Cerebellar nuclear complex (tissue), 1 donor: Measurements from ENCODE around the gene ABCA8.
A peak's percentile ranks its signal among the peaks of the same experiment; 100 is the strongest.
"Not testable (repeated sequence)": the region's sequence is repeated elsewhere in the genome, so short reads cannot be mapped to it uniquely, and the experiment has no call there.

Experiments used
- DNase-seq, 2 experiments: peaks; one replicate each; lab custom pipeline; 2025; lab: John Stamatoyannopoulos, UW

The ABCA8 gene, protein sequence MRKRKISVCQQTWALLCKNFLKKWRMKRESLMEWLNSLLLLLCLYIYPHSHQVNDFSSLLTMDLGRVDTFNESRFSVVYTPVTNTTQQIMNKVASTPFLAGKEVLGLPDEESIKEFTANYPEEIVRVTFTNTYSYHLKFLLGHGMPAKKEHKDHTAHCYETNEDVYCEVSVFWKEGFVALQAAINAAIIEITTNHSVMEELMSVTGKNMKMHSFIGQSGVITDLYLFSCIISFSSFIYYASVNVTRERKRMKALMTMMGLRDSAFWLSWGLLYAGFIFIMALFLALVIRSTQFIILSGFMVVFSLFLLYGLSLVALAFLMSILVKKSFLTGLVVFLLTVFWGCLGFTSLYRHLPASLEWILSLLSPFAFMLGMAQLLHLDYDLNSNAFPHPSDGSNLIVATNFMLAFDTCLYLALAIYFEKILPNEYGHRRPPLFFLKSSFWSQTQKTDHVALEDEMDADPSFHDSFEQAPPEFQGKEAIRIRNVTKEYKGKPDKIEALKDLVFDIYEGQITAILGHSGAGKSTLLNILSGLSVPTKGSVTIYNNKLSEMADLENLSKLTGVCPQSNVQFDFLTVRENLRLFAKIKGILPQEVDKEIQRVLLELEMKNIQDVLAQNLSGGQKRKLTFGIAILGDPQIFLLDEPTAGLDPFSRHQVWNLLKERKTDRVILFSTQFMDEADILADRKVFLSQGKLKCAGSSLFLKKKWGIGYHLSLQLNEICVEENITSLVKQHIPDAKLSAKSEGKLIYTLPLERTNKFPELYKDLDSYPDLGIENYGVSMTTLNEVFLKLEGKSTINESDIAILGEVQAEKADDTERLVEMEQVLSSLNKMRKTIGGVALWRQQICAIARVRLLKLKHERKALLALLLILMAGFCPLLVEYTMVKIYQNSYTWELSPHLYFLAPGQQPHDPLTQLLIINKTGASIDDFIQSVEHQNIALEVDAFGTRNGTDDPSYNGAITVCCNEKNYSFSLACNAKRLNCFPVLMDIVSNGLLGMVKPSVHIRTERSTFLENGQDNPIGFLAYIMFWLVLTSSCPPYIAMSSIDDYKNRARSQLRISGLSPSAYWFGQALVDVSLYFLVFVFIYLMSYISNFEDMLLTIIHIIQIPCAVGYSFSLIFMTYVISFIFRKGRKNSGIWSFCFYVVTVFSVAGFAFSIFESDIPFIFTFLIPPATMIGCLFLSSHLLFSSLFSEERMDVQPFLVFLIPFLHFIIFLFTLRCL (N-terminal part only)

DNA sequence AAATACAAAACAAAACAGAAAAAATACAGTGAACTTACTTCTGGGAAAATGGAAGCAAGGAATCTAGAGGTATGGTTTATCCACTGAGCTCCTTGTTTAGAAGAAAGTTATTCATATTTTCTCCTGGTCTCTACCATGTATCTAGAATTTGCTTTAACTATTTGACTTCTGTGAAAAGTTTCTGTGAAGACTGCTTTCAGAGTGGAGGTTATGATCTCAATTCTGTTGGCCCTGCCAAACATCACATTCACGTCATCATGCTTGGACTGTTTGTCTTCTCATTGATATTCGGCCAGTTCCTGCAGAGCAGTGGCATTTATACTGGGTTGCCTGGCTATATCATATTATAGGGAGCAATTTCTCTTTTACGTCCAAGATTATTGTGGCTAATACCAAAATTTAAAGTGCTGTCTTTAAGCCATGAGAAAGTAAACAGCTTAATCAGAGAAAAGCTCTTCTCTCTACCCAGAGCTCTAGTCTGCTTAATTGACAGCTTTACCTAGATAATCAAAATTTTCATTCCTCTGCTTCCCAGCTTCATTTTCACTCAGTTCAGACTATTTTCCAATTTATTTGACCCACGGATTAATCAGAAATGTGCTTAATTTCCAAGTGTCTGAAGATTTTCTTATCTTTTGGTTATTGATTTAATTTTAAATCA, at the start of gene ABCA8:
ABCA8 (minus strand) TSS at position 212 of the 661 bp plus-strand sequence. CDS start 13,358 bp downstream, outside the sequence.
- DNase-seq: no peak

DNA sequence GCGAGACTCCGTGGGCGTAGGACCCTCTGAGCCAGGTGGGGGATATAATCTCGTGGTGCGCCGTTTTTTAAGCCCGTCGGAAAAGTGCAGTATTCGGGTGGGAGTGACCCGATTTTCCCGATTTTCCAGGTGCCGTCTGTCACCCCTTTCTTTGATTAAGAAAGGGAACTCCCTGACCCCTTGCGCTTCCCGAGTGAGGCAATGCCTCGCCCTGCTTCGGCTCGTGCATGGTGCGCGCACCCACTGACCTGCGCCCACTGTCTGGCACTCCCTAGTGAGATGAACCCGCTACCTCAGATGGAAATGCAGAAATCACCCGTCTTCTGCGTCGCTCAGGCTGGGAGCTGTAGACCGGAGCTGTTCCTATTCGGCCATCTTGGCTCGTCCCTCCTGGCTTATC, 49.6 kb upstream of the ABCA8 start:
- DNase-seq: not testable (repeated sequence)

DNA sequence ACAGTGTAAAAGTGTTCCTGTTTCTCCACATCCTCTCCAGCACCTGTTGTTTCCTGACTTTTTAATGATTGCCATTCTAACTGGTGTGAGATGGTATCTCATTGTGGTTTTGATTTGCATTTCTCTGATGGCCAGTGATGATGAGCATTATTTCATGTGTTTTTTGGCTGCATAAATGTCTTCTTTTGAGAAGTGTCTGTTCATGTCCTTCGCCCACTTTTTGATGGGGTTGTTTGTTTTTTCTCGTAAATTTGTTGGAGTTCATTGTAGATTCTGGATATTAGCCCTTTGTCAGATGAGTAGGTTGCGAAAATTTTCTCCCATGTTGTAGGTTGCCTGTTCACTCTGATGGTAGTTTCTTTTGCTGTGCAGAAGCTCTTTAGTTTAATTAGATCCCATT, 44.6 kb upstream of the ABCA8 start:
- DNase-seq: not testable (repeated sequence)

DNA sequence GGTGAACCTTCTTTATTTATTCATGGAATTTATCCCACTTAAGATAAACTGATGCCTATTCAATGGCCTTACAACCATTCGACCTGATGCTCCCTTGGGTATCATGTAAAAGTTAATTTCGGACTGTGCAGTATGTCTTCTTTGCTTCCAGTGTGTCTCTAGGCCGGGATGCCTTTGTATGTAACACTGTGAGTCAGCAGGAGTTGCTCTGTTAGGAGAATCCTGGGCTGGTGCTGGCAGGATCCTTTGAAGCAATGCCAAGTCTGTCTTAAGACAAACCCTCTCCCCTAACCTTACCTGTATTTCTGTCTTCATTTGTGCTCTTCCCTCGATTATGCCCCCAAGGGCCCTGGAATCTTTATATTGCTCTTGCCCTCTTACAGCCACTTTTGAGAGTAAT, 37.9 kb upstream of the ABCA8 start:
- no peak for DNase-seq

DNA sequence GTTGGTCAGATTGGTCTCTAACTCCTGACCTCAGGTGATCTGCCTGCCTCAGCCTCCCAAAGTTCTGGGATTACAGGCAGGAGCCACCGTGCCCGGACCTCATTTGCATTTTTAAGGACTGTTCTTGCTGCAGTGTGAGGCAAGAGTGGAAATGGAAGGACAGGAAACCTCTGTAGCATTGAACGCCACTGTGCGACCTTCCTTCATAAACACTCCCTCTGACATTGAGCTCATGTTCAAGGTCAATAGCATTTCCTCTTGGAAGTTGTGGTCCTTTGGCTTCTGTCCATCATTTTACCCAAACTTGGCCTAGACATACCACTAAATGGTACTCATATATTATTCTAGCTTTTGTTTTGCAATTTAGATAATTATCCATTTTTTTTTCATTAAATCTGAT, 32.8 kb upstream of the ABCA8 start:
- DNase-seq: no peak

DNA sequence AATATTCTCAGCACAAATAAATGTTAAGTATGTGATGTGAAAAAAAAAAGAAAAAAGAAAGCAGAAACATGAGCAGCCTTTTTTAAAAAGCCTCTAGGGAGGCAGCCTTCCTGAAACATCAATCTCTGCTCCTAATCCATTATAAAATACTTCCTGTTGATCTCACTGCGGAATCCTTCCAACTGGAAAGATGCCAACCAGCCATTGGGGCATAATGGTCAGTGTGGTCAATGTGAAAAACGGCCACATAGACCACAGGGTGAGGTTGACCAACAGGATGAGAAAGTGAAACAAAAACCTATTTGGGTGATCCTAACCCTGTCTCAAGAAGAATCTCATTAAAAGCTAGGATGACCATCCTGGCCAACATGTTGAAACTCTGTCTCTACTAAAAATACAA, 26.1 kb upstream of the ABCA8 start:
- DNase-seq: no peak

DNA sequence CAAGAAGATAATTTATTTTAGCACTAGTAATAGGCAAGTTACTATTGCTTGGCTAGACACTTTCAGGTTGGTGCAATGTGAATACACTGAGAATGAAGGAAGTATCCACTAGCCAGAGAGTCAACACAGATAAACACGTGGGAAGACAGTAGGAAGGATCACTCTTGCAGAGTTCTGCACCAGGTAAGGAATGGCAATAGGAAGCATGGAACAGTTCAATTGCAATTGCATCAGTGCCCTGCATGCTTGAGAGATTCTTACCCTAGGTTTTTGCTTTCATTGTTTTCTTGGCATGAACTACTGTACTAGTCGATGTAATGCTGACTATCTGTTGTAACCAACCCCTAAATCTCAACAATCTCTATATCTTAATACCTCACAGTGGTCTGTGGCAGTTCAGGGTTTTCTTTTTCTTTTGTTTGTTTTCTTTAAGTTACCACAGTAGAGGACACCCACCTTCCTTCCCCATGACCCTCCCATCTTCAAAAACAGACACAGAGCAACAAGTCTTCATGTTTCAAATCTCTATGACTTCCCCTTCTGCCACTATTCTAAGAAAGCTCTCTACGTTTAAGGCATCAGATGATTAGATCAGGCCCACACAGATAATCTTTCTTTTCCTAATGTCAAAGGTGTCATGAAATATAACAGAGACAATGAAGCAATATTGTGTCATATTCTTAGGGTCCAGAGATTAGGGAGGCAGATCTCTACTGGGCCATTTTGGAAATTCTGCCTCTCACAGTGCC, 18.1 kb upstream of the ABCA8 start:
- no peak for DNase-seq

DNA sequence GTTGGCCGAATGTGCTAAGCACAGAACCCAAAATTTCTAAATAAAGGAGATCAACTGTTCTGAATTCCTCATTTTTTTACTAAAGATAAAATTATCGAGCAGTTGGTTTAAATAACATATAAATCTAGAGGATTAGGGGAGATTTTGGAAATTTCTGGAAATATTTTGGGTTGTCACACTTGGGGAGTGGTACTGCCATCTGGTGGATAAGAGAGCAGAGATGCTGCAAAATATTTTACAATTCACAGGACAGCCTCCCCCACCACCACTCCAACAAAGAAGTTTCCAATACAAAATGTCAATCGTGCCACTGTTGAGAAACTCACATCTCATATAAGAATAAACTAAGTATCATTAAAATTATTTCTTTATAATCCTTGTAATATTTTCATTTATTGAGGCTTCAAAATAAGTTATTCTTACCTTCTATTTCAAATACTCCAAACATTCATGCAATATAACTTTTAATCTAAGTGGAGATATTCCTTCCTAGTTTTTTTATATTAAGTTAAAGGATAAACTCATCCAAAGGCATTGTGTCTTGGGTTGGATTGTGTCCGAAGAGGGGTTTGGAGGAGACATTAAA, 17.0 kb upstream of the ABCA8 start:
- DNase-seq: no peak

DNA sequence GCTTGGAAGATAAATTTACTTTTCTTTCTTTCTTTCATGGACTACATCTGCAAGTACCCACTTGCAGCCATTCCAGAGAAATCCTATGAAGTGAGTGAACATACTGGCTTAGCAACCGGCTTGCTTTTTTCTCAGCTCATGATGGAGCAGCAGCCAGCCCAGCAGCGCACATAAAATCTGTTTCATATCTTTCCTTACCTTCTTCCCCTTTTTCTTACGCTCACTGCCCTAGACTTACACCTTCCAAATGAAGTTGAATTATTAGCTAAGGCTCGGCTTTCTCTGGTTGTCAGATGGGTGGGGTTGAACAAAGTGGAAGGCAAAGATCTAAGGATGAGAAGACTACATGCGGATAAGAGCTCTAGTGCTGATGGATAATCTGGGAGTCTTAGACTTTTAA, 13.9 kb upstream of the ABCA8 start:
- DNase-seq: no peak

DNA sequence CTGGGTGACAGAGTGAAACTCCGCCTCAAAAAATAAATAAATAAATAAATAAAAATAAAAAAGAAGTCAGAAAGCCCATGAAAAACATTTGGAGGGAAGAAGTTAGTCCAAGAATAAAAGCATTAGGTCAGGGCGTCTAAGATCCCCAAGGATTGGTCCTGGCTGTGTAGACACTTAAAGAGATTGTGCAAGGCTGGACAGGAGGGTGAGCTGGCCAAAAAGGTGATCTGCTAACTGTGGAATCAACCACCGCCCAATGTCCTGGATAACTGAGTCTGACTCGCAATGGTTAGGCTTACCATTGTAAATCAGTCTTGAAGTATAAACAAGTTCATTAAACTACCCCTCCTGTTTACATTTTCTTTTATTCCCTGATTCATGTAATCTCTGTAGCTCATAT, 8.8 kb upstream of the ABCA8 start:
- DNase-seq: no peak

DNA sequence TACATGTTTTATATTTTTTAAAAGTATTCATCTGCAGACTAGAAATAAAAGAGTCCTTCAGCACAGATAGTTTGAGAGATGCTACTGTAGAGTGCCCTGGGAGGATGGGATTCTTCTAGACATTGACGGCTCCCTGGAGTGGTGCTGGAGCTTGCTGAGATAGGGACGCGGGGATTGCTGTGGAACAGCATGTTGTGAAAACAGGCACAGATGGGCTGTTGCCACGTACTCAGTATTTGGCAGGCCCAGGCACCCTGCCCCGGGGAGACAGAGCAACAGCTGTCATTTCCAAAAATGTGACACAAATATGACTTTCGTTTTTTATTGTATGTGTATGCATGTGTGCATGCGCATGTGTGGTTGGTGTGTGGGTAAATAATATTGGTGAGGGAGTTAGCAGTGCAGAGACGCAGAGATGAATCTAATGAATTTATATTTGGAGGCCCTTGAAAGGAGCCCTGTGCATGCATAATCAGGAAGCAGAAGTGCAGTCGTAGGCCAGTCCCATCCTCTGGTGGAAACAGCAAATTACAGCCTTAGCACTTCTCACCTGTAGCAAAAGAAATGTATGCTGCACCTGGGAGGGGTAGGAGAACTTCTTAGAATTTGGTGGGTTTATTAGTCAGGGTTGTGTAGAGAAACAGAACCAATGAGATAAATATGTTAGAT, 6.2 kb upstream of the ABCA8 start:
- DNase-seq: peak; percentile 33 to 49

DNA sequence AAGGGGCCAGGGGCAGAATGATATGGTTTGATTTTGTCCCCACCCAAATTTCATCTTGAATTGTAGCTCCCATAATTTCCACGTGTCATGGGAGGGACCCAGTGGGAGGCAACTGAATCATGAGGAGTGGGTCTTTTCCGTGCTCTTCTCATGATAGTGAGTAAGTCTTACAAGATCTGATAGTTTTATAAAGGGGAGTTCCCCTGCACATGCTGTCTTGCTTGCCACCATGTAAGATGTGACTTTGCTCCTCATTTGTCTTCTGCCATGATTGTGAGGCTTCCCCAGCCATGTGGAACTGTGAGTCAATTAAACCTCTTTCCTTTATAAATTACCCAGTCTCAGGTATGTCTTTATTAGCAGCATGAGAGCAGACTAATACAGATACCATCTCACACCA, 3.9 kb upstream of the ABCA8 start:
- not testable (repeated sequence) for DNase-seq

DNA sequence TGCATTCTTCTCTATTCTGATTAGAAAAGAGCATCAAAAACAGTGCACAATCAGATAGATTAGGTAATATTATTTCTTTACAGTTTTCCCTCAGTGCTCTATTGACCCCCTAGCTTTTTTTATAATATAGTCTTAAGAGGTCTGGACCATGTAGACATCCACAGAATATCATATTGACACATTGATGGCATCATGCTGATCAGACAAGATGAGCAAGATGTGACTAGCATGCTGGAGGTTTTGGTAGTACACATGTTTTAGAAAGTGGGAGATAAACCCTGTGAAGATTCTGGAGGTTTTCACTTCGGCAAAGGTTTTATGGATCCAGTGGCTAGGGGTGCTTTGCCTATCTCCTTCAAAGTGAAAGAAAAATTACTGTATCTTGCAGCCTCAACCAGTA, 2.8 kb upstream of the ABCA8 start:
- DNase-seq: no peak

DNA sequence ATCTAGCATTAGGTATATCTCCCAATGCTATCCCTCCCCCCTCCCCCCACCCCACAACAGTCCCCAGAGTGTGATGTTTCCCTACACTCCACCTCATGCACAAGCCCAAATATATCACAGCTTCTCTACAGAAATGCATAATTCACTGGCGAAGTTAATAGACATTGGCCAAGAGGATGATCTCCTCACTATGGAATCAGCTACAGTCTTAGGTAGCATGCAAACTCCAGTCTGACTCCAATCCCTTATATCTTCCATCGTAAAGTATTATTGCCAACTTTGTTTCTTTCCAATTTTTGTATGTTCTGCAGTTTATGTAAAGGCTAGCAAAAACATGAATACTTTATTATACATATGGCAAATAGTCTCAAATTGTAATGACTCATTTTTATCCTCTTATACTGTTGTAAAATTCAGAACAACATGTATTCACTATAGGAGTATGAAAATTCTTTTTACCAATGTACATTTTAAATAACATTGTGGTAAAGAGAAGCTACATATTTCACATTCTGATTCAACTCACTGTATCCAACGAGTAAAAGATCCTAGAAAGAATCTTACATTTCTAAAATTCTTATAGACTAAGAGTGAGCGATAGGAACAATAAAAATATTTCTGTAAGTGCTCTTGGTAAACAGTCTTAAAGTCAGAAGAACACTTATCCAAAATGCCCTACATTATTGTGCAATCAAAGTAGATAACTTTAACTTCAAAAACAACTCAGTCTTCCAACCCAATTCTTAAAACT, 871 bp downstream of the ABCA8 start:
- DNase-seq: no peak

DNA sequence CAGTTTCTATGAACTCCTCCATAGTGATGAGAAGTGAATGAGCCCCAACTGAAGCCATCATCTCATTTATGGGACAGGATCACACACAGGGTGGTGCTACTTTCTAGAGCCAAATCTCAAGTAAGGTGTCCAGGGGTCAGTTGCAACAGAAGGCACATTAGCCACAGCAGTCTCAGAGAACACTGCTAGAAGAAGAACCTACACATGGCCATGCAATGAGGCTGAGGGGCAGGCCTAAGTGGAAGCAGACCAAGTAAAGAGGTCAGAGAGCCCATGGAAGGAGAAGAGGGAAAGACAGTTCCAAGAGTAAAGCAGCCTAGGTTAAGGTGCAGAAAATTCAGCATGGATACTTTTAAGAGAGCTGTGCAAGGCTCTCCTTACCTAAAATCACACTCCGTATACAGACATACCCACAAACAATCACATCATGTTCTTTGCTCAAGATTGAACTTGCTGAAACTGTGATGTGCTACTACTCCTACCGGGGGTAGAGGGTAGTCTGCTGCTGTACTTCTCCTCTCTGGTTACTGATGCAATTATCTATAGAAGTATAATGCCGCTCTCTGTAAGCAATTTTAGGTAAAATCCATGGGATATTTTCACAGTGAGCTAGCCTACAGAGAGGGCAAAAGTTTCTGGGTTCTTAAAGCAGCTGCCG, 1.7 kb downstream of the ABCA8 start:
- no peak for DNase-seq

DNA sequence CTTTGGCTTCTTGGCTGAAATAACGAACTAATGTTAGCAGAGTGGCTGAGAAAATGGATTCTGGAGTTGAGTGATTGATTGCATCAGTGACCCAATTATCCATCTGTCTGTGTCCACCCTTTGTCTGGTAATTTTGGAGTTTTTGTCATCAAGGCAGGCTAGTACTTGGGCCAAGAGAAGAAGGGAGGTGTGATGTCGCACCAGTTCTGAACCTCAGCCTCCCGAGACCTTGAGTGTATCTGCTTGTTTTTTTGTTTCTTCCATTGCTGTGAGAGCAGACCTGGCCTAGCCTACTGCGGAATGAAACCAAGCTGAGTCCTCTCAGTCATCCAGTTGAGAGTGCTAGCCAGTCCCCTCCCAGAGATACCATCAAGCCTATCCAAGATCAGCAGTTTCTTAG, 4.5 kb downstream of the ABCA8 start:
- no peak for DNase-seq

DNA sequence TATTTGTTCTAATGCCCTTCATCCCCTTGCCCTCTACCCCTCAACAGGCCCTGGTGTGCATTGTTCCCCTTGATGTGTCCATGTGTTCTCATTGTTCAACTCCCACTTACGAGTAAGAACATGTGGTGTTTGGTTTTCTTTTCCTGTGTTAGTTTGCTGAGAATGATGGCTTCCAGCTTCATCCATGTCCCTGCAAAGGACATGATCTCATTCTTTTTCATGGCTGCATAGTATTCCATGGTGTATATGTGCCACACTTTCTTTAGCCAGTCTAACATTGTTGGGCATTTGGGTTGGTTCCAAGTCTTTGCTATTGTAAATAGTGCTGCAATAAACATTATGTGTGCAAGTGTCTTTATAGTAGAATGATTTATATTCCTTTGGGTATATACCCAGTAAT, 7.3 kb downstream of the ABCA8 start:
- not testable (repeated sequence) for DNase-seq

DNA sequence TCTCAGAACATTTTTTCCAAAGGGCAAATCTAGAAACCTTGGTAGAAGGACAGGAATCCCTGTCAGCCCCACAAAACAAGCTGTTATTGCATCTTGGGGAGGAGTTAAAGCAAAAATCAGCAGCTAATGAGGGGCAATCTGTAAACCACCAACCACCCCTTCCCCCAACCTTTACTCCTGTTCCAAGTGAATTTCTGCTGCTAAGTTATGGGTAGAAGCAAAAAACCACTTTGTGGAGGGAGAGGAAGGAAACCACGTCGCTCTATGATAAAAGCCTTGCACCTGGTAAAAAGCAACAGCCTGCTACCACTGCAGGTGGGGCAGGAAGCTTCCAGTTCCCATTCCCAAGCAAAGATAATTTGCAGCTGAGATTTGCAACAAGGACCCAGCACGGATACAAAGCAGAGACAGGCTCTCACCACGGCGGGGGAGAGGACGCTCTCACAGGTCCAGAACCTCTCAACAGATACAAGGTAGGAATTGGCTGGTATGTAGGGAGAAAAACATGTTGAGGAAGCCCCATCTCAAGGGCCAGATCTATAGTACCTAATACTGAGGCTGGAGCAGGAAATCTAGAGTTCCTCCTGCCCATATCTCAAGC, 10.7 kb downstream of the ABCA8 start:
- no peak for DNase-seq
